D341Med (cell line): ENCODE data around the gene PNLDC1.

Experiments
- DNase-seq: peaks from one replicate; pipeline ENCODE4 v3.0.0; 2012; ENCODE audit warnings: low spot score

Gene PNLDC1

DNA sequence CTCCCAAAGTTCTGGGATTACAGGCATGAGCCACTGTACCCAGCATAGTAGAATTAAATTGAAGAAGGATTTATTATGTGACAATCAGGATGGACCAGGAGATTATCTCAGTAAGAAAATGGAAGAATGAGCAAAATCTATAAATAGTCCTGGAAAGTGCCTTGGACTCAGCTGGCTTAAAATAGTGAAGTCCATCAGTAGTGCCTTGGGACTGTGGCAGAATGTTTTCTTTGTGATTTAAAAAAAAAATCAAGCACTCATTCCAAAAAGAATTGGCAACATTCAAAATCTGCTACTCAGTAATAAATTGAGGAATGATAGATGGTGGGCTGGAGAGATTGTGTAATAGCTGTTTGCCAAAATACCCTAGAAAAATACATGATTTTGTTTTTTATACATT is 53.7 kb downstream of the PNLDC1 start:
- no peak for DNase-seq

DNA sequence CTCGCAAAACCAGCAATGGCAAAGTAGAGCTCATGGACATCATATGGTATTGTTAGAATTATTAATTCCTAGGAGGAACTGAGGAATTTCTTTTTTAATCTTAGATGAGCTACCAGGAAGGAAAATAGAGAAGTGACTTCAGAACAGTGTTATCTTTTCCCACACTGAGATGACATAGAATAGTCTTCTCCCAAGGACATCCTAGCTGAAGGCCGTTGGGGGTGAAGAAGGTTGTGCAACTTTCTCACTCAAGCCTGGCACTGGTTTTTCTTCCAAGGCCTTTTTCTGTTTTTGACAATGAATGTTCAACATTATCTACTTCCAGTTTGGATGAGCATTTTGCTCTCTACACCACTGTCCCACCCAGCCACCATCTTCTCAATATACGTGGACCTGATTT is 54.9 kb downstream of the PNLDC1 start:
- no peak for DNase-seq

DNA sequence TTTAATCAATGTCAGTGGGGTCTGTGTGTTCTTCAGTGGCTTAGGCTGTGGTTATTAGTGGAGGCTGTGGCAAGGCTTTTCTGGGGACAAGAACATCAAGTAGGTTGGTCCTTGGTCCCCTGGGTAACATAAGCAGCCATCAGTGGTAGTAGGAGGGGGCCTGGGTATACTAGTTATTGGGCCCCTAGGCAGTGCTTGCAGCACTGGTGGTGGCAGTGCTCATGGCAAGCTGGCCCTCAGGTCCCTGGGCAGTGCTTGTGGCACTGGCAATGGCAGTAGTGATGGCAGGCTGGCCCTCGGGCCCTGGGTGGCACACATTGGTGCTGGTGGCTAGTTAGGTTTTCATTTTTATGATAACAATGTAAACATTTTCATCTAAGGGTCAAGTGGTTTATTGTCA is 58.2 kb downstream of the PNLDC1 start:
- no peak for DNase-seq

DNA sequence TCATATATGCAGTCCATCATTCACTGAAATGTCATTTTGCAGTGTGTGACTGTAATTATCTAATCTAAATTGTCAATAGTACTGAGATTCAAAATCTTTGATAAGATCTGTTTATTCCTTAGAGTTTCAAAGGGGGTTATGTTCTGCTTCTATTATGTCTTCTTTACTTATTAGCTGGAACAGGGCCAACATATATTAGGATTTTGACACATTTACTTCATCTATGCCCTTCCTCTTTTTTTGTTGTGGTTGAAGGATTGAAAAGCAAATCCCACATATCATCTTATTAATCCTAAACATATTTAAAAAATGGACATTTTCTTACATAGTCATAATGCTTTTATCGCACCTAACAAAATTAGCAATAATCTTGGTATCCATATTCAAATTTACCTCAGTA is 60.4 kb downstream of the PNLDC1 start:
- no peak for DNase-seq

DNA sequence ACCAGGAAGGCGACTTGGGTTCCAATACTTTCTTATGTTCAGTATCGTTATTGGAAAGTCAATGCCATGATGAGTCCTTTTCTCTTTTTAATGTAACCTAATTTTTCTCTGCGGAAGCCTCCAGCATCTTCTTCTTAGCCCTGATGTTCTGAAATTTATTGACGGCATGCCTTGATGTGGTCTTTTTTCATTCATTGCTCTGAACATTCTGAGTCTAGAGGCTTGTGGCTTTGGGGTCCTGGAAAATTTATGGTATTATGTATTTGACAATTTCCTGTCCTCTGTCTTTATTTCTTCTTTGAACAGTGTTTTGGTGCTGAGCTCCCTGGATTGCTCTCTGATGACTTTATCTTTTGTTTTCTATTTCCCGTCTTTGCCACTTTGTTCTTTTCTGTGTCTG is 62.0 kb downstream of the PNLDC1 start:
- no peak for DNase-seq

DNA sequence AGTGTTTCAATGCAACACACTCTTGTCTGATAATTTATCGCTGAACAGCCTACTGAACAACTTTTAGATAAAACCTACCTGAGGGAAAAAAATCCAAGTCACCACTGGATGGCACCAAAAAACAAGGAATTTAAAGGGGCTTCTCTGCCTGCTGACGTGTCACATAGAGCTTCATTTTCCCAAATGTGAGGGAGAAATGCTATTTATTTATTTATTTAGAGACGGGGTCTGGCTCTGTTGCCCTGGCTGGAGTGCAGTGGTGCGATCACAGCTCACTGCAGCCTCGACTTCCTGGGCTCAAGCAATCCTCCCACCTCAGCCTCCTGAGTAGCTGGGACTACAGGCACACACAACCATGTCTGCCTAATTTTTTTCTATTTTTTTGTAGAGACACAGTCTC is 63.3 kb downstream of the PNLDC1 start:
- peak; percentile 62 for DNase-seq

DNA sequence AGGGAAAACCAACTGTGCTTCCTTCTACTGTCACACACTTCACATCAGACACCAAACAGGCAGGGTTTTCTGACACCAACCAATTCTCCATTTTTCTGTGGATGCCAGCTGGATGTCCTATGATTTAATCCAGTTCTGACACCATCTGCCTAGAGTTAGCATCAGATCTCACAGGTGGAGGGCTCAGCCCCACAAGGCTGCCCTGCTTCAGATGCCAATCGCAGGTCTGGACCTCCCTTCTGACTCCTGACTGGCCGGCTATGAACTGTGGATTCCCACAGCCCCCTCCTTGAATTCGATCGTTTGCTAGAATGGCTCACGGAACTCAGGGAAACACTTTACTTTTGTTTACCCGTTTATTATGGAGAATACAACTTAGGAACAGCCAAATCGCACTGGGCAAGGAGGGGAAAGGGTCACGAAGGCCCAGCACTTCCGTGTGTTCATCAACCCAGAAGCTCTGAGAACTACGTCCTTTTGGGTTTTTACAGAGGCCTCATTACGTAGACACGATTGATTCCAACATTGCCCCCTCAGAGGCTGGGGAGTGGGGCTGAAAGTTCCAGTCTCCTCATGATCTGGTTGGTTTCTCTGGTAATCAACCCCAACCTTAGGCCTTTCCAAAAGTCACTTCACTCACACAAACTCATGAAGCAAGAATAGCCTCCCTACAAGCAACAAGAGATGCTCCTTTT is 65.3 kb downstream of the PNLDC1 start:
- no peak for DNase-seq

DNA sequence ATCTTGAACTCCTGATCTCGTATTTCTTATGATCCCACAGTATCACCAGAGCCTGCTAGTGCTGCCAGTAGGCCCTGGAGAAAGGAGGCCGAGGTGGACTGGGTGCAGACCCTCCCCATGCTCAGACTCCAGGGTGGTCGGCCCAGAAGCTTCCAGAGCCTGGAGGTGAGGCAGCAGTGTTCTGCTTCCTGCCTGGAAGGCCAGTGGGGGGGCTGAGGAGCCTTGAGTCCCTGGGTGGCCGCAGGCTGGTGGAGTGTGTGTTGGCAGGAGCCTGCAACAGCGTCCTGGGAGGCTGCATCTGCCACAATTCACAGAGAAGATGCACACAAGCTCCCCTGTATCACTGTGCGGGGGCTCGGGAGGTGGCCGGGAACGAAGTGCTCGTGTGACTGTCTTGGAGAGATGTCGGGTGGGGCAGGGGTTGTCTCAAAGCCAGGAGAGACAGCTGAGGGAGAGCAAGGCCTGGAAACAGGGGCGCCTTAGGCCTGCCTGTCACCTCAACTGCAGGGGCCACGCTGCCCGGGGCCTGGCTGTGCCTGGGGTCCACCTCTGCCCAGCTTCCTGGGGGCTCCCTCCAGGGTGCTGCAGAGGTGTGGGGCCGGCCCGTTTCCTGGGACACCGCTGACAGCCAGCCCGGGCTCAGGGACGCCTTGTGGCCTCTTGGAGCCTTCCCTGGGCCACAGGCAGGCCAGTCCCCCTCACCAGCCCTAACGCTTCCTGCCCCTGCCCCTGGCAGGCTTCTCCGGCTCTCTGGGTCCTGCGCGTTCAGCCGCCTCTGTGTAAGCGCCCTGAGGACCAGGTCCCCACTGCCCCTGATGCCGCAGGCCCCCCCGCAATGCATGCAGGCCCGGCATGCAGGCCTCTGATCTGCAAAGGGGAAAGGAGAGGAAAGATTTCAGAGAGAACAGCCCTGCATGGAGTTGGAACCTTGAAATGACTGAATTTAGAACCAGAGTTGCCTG is 66.5 kb downstream of the PNLDC1 start:
- DNase-seq, result no peak
